ENCODE results near the gene ENPP7.
"Not testable (repeated sequence)": the region's sequence is repeated elsewhere in the genome, so short reads cannot be mapped to it uniquely, and the experiment has no call there.

Gene ENPP7

GRCh38 chr17:79758271-79758670 lies 27.5 kb downstream of the ENPP7 start:
- no peak for TF ChIP-seq ZNF274 (IDR thresholded peaks at IDR 0.05; ENCODE audit: low read depth, low read length)
- no peak overlapping the region for H3K4me3 ChIP-seq (ENCODE audit: low read length)

GRCh38 chr17:79760197-79760906 lies 29.6 kb downstream of the ENPP7 start:
- H3K4me3 ChIP-seq (ENCODE audit: low read length), result no peak overlapping the region
- TF ChIP-seq ZNF274 (IDR thresholded peaks at IDR 0.05; ENCODE audit: low read depth, low read length), result no peak

- no peak overlapping the region for H3K4me3 ChIP-seq (ENCODE audit: low read length)
- TF ChIP-seq ZNF274 (IDR thresholded peaks at IDR 0.05; ENCODE audit: low read depth, low read length), result no peak
These were observed 31.3 kb downstream of the ENPP7 start for GRCh38 chr17:79761894-79762589.

DNA sequence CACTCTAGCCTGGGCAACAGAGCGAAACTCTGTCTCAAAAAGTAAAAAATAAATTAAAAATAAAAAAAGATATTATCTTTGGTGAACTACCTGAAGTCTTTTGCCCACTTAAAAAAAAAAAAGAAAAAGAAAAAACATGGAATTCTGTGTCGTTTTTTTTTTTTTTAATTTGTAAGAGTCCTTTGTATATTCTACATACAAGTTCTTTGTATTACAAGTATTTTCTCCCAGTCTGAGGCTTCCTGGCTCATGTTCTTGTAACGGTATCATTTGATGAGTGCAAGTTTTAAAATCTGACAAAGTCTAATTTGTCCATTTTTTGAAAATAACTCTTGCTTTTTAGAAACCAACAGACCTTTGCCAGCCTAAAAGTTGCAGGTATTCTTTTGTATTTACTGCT lies 35.0 kb downstream of the ENPP7 start:
- H3K4me3 ChIP-seq (ENCODE audit: low read length), result no peak overlapping the region
- TF ChIP-seq ZNF274 (IDR thresholded peaks at IDR 0.05; ENCODE audit: low read depth, low read length), result no peak

GRCh38 chr17:79769570-79770506 lies 39.1 kb downstream of the ENPP7 start:
- TF ChIP-seq ZNF274 (IDR thresholded peaks at IDR 0.05; ENCODE audit: low read depth, low read length), result no peak
- H3K4me3 ChIP-seq (ENCODE audit: low read length), result no peak overlapping the region

DNA sequence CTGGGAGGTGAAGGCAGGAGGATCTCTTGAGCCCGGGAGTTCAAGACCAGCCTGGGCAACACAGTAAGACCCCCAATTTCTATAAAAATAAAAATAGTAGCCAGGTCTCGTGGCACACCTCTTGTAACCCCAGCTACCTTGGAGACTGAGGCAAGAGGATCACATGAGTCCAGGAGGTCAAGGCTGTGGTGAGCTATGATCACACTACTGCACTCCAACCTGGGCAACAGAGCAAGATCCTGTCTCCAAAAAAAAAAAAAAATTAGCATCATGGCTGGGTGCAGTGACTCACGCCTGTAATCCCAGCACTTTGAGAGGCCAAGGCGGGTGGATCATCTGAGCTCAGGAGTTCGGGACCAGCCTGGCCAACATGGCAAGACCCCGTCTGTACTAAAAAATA lies 40.5 kb downstream of the ENPP7 start:
- no peak overlapping the region for H3K4me3 ChIP-seq (ENCODE audit: low read length)
- TF ChIP-seq ZNF274 (IDR thresholded peaks at IDR 0.05; ENCODE audit: low read depth, low read length), result no peak

GRCh38 chr17:79772726-79773125 lies 42.0 kb downstream of the ENPP7 start:
- H3K4me3 ChIP-seq (ENCODE audit: low read length), result not testable (repeated sequence)

DNA sequence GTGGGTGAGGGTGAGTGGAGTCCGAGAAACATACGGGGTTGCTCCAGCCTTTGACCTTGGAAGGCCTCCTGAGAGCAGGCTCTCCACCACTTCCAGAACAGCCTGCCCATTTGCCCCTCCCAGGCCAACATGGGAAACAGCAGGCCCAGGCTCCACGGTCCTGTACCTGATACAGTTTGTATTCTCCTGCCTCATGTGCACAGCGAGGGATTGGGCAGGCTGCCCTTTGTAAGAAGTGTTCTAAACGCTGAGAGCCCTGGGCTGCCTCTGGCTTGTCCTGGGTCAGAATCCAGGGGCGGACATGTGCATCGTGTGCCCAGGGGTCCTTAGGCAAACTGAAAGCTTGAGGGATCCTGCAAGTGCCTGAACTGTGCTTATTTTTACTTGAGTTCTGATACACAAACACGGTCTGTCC lies 43.8 kb downstream of the ENPP7 start:
- H3K4me3 ChIP-seq (ENCODE audit: low read length), result no peak overlapping the region
- TF ChIP-seq ZNF274 (IDR thresholded peaks at IDR 0.05; ENCODE audit: low read depth, low read length), result no peak

DNA sequence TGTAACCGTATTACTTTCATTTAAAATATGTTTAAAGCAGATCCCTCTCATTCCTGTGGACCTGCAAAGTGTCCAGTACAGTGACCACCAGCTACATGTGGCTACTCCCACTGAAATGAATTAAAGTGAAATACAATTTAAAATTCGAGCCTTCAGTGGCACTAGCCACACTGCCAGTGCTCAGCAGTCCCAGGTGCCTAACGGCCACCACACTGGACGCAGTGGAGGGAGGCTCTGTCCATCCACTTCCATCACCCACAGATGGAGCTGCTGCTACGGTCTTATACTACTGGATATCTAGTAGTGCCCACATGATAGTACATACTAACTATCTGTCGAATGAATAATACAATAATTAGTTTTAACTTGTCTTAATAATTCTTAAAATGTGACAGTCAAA lies 44.9 kb downstream of the ENPP7 start:
- TF ChIP-seq ZNF274 (IDR thresholded peaks at IDR 0.05; ENCODE audit: low read depth, low read length), result no peak
- H3K4me3 ChIP-seq (ENCODE audit: low read length), result no peak overlapping the region

DNA sequence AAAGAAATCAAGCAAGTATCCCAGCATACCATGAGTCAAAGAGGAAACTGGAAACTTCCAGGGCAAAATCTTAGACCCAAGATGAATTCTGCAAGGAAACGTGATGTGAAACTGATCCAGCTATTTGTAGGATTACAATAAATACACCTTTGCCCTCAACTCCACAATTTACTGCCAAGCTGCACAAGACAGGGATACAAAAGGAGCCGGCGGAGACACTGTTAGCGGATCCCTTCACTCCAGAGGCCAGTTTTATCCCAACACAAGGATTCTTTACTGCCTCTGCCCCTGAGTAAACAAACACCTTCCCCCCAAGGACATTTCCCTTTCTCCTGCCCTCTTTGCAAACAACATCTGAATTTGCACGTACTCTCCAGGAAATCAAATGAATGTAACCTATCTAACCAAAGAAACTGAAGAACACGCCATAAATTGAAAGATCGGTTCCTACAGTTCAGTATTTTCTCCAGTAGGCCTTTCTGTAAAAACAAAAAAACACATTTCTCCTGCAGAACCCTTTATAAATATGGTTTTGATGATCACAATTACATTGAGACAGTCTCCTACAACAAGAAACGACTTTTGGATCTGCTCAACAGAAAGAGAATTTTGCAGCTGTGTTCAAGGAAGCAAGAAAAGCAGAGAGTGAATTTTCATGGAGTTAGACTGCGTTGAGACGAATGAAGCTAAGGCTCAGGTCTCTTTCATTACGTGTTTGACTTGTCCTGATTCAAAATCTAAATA lies 45.8 kb downstream of the ENPP7 start:
- H3K4me3 ChIP-seq (ENCODE audit: low read length), result no peak overlapping the region
- TF ChIP-seq ZNF274 (IDR thresholded peaks at IDR 0.05; ENCODE audit: low read depth, low read length), result no peak

DNA sequence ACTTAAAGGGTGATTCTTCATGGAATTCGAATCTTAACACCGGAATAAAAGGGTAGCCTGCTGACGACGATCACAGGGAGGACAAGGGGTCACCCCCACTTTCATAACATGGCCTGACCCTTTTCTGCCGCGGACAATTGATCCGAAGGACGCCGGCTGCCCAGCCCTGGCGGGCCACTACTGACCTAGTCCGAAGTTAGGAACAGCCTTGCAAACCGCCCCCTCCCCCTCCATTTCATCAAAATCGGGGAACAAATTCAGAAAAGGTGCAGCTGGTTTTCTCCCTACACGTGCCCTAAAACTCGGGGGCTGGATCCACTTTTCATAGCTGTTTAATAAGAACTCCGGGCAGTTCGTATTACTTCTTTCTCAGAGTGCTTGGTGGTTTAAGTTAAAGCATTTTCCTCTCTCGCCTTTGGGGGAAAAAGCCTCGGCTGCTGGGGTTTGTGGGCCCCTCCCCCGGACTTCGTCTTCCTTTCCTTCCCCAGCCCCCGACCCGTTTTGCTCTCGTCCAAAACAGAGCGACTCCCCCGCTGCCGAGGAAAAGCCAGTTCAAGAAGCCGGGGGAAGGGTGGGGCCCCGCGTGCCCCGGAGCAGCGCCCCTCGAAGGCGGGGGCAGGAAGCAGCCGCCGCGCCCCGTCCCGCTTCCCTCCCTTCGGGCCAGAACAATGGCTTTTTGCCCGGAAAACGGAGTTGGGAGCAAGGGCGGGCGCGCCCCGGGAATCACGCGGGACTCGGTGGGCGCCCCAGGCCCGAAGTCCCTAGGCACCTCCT lies 46.6 kb downstream of the ENPP7 start:
- H3K4me3 ChIP-seq (ENCODE audit: low read length), result peak overlapping the region; percentile 65; the same call in 1 of the 2 replicates
- TF ChIP-seq ZNF274 (IDR thresholded peaks at IDR 0.05; ENCODE audit: low read depth, low read length), result no peak

DNA sequence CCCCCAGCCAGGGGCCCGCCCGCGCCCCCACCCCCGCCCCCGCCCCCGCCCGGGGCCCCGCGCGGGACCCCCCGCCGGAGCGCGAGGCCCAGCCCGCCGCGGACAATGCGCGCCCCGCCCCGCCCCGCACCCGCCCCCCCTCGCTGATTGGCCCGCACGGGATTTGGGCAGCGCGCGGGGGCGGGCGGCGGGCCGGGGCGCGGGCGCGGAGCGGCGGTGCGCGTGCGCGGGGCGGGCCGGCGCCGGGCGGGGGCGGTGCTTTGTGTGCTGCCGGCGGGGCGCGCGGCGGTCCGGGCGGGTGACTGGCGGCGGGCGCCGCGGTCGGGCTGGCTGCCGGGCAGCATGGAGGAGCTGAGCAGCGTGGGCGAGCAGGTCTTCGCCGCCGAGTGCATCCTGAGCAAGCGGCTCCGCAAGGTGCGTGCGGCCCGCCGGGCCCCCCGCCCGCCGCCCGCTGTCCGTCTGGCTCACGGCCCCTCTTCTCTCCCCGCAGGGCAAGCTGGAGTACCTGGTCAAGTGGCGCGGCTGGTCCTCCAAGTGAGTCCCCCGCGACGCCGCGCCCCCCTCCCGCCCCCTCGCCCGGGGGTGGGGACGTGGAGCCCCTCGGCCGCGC lies 47.3 kb downstream of the ENPP7 start, which contains the start of gene CBX2:
Gene CBX2 (plus strand): TSS at position 255 of the 610 bp plus-strand sequence. CDS start 88 bp downstream, at position 343.
- no peak for TF ChIP-seq ZNF274 (IDR thresholded peaks at IDR 0.05; ENCODE audit: low read depth, low read length)
- H3K4me3 ChIP-seq (ENCODE audit: low read length), result peak within 1 kb of the TSS; percentile 74
